ENCODE results near the gene PAX6. TPM values are rescaled to one million over a fixed set of nuclear protein-coding genes. Genes with fewer than 3 reads are reported as not detected.

The PAX6 gene
- polyA plus RNA-seq, 1 of the 3 experiments (the other 2 are of a cell fraction), result not detected

- H3F3A ChIP-seq (replicated peaks; ENCODE audit: insufficient read depth), result no peaks in the 10 kb centered on the region
- H3K4me3 ChIP-seq (ENCODE audit: low read depth in 2 of 2, low read length in 1 of 2), result no peak overlapping the region
- H3K27ac ChIP-seq (ENCODE audit: low read depth in 2 of 2, low read length in 1 of 2), result no peak overlapping the region
- no peaks in the 10 kb centered on the region for H3K27me3 ChIP-seq (ENCODE audit: insufficient read depth)
- no peak overlapping the region for H2AFZ ChIP-seq (ENCODE audit: low read depth)
- H3K36me3 ChIP-seq (replicated peaks in 1 of 2; ENCODE audit: control insufficient read depth in 1 of 2, insufficient read depth in 2 of 2, low read length in 1 of 2), result no peaks in the 10 kb centered on the region
- no peaks in the 10 kb centered on the region for H3K79me2 ChIP-seq (ENCODE audit: insufficient read depth)
- H3K9me2 ChIP-seq, result no peaks in the 10 kb centered on the region
- TF ChIP-seq TEAD4 (IDR thresholded peaks at IDR 0.05; ENCODE audit: borderline replicate concordance, insufficient read depth), result no peak
- no peak for TF ChIP-seq EP300 (IDR thresholded peaks at IDR 0.05; ENCODE audit: borderline replicate concordance in 1 of 2, low read depth in 1 of 2, low read length in 1 of 2)
- TF ChIP-seq CHD2 (IDR thresholded peaks at IDR 0.05; ENCODE audit: low read length, partially characterized antibody), result no peak
- TF ChIP-seq PBX3 (IDR thresholded peaks at IDR 0.05), result no peak
- no peak for TF ChIP-seq POLR2AphosphoS5 (IDR thresholded peaks at IDR 0.05; ENCODE audit: low read depth, low read length)
- TF ChIP-seq GATA2 (CRISPR knock-in tag; IDR thresholded peaks at IDR 0.05), result no peak
- TF ChIP-seq USF2 (IDR thresholded peaks at IDR 0.05; ENCODE audit: borderline replicate concordance, low read depth, low read length), result no peak
- no peak for TF ChIP-seq TAF1 (IDR thresholded peaks at IDR 0.05; ENCODE audit: borderline replicate concordance, low read depth, low read length)
- no peak for TF ChIP-seq EZH2phosphoT487 (IDR thresholded peaks at IDR 0.05; ENCODE audit: borderline replicate concordance, low read depth)
- TF ChIP-seq GABPA (IDR thresholded peaks at IDR 0.05; ENCODE audit: low read depth), result no peak
- TF ChIP-seq MEF2A (IDR thresholded peaks at IDR 0.05; ENCODE audit: borderline replicate concordance, low read depth), result no peak
- no peak for TF ChIP-seq REST (IDR thresholded peaks at IDR 0.05; ENCODE audit: low read depth, low read length)
- no peak for TF ChIP-seq ELF1 (IDR thresholded peaks at IDR 0.05)
- TF ChIP-seq USF1 (IDR thresholded peaks at IDR 0.05; ENCODE audit: borderline replicate concordance, low read depth), result no peak
- no peak for TF ChIP-seq CTCF (IDR thresholded peaks at IDR 0.05)
- TF ChIP-seq FOSL2 (IDR thresholded peaks at IDR 0.05; ENCODE audit: borderline replicate concordance, low read depth), result no peak
- no peak for TF ChIP-seq IRF3 (IDR thresholded peaks at IDR 0.05; ENCODE audit: low read depth, low read length)
- H4K20me1 ChIP-seq (ENCODE audit: insufficient read depth), result no peaks in the 10 kb centered on the region
- peaks cover 0 to 35% of the 10 kb centered on the region in 2 experiments; a peak in 1 of 4 replicates for H3K4me1 ChIP-seq (ENCODE audit: control insufficient read depth in 1 of 2, insufficient read depth in 2 of 2, low read depth in 1 of 2, low read length in 1 of 2)
- no peaks in the 10 kb centered on the region for H3K9me3 ChIP-seq
- DNase-seq, result no peak
- ChIA-PET CTCF (no interaction called here), POLR2A (no interaction called here)
- no peak overlapping the region for H3K9ac ChIP-seq
- 79% methylated on average over 5 of the region's 5 CpGs for WGBS (ENCODE audit: low lambda C conversion rate)
- no peak overlapping the region for H3K4me2 ChIP-seq
These were observed 46.4 kb downstream of the PAX6 start for GRCh38 chr11:31764766-31765165.
